Loucy (cell line): ENCODE measurements around the gene ZCWPW1.

Experiments used
- H2AFZ ChIP-seq: fragments of 200-600 bp; sonication (generic); 2 replicates; pipeline ENCODE4 v1.6.0; 2016; ENCODE audit warnings: antibody characterized with exemption, mild to moderate bottlenecking, low read length, moderate library complexity
- H3F3A ChIP-seq: fragments of 200-600 bp; 2 replicates; pipeline ENCODE4 v1.6.0; 2016; ENCODE audit warnings: antibody characterized with exemption, low read depth, mild to moderate bottlenecking
- H3K27me3 ChIP-seq: fragments of 200-600 bp; sonication (generic); 2 replicates; pipeline ENCODE4 v1.6.1; 2014; ENCODE audit warnings: low read length, mild to moderate bottlenecking; ENCODE audit not compliant: insufficient read depth, poor library complexity, severe bottlenecking
- H3K36me3 ChIP-seq: fragments of 200-600 bp; sonication (generic); 2 replicates; pipeline ENCODE4 v1.6.1; 2016; ENCODE audit warnings: low read length; ENCODE audit not compliant: insufficient read depth
- H3K4me1 ChIP-seq: fragments of 200-600 bp; sonication (generic); 2 replicates; pipeline ENCODE4 v1.5.1; 2014; ENCODE audit warnings: low read length, mild to moderate bottlenecking; ENCODE audit not compliant: insufficient read depth, poor library complexity, severe bottlenecking
- H3K4me2 ChIP-seq: fragments of 200-600 bp; sonication (generic); 2 replicates; pipeline ENCODE4 v1.6.0; 2014; ENCODE audit warnings: antibody characterized with exemption, low read length, low read depth, mild to moderate bottlenecking; ENCODE audit not compliant: poor library complexity, severe bottlenecking
- H3K4me3 ChIP-seq: fragments of 200-600 bp; sonication (generic); 2 replicates; pipeline ENCODE4 v1.5.1; 2014; ENCODE audit warnings: low read length, mild to moderate bottlenecking, mixed read lengths; ENCODE audit not compliant: poor library complexity, severe bottlenecking
- H3K79me2 ChIP-seq: fragments of 200-600 bp; sonication (generic); 2 replicates; pipeline ENCODE4 v1.6.1; 2014; ENCODE audit warnings: low read length; ENCODE audit not compliant: insufficient read depth
- H3K9ac ChIP-seq: fragments of 200-600 bp; sonication (generic); 2 replicates; pipeline ENCODE4 v1.6.0; 2014; ENCODE audit warnings: mild to moderate bottlenecking, low read depth, low read length, moderate library complexity; ENCODE audit not compliant: poor library complexity, severe bottlenecking
- H3K9me2 ChIP-seq: fragments of 200-600 bp; sonication (generic); replicated peaks from 2 replicates; pipeline ENCODE4 v1.6.1; 2016; ENCODE audit warnings: low read depth, low read length, mixed read lengths
- H3K9me3 ChIP-seq: fragments of 200-600 bp; sonication (generic); 2 replicates; pipeline ENCODE4 v1.6.1; 2014; ENCODE audit warnings: mild to moderate bottlenecking, antibody characterized with exemption, low read length, low read depth; ENCODE audit not compliant: insufficient read depth
- H4K20me1 ChIP-seq: fragments of 200-600 bp; sonication (generic); 2 replicates; pipeline ENCODE4 v1.6.0; 2014; ENCODE audit warnings: antibody characterized with exemption, low read length, mild to moderate bottlenecking; ENCODE audit not compliant: insufficient read depth, poor library complexity, severe bottlenecking
- EZH2phosphoT487 ChIP-seq: fragments of 200-600 bp; IDR thresholded peaks from 2 replicates; pipeline ENCODE4 v1.6.1; 2018; ENCODE audit warnings: antibody characterized with exemption, mild to moderate bottlenecking, moderate library complexity, borderline replicate concordance
- TF ChIP-seq, protein P1 (sequence below): fragments of 200-600 bp; sonication (generic); conservative IDR thresholded peaks from 2 replicates; pipeline ENCODE4 v1.5.1; 2014; ENCODE audit warnings: mild to moderate bottlenecking, antibody characterized with exemption, low read length

The ZCWPW1 gene

DNA sequence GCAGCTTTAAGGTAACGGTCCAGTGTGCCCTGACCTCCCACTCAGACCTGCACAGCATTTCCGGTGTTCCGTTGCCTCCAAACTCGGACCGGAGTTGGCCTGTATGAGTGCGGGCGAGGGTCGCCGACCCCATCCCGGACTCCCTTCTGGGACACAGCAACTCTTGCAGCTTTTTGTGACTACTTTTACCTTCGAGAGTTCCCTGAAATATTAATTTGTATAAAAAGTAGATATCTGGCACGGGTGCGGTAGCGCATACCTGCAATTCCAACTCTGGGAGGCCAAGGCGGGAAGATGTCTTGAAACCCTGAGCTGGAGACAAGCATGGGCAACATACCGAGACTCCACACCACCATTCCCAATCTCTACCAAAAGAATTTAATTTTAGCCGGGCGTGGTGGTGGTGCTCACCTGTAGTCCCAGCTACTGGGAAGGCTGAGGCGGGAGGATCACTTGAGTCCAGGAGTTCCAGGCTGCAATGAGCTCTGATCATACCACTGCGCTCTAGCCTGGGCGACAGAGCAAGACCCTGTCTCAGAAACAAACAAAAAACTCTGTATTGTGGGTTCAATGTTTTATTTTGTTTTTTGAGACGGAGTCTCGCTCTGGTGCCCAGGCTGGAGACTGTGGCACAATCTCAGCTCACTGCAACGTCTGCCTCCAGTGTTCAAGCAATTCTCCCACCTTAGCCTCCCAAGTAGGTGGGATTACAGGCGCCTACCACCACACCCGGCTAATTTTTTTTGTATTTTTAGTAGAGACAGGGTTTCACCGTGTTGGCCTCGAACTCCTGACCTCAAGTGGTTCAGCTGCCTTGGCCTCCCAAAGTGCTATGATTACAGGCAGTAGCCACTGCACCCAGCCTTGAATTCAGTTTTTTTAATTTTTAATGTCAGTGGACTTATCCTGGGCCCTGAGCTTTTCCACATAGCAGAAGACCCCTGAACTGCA lies 8.9 kb upstream of the ZCWPW1 start:
- Histone ChIP-seq H3K36me3 (peaks cover 25% of the 10 kb centered on the region; the same call in 1 of the 2 replicates), H3K4me2 (peak overlapping the region; percentile 73), H3K9me3 (no peaks in the 10 kb centered on the region), H3K9ac (peak overlapping the region; percentile 96), H3K79me2 (peaks cover 38% of the 10 kb centered on the region), H2AFZ (no peak overlapping the region), H4K20me1 (peaks cover 32% of the 10 kb centered on the region), H3K27me3 (no peaks in the 10 kb centered on the region), H3K9me2 (no peaks in the 10 kb centered on the region), H3K4me1 (peaks cover 27% of the 10 kb centered on the region), H3F3A (0 out of 2 replicates have a peak, but pooled peaks cover 6% of the 10 kb centered on the region), H3K4me3 (peak overlapping the region; percentile 99)
- no peak for TF ChIP-seq EZH2phosphoT487
- TF ChIP-seq, protein P1, sequence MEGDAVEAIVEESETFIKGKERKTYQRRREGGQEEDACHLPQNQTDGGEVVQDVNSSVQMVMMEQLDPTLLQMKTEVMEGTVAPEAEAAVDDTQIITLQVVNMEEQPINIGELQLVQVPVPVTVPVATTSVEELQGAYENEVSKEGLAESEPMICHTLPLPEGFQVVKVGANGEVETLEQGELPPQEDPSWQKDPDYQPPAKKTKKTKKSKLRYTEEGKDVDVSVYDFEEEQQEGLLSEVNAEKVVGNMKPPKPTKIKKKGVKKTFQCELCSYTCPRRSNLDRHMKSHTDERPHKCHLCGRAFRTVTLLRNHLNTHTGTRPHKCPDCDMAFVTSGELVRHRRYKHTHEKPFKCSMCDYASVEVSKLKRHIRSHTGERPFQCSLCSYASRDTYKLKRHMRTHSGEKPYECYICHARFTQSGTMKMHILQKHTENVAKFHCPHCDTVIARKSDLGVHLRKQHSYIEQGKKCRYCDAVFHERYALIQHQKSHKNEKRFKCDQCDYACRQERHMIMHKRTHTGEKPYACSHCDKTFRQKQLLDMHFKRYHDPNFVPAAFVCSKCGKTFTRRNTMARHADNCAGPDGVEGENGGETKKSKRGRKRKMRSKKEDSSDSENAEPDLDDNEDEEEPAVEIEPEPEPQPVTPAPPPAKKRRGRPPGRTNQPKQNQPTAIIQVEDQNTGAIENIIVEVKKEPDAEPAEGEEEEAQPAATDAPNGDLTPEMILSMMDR, result no peak

DNA sequence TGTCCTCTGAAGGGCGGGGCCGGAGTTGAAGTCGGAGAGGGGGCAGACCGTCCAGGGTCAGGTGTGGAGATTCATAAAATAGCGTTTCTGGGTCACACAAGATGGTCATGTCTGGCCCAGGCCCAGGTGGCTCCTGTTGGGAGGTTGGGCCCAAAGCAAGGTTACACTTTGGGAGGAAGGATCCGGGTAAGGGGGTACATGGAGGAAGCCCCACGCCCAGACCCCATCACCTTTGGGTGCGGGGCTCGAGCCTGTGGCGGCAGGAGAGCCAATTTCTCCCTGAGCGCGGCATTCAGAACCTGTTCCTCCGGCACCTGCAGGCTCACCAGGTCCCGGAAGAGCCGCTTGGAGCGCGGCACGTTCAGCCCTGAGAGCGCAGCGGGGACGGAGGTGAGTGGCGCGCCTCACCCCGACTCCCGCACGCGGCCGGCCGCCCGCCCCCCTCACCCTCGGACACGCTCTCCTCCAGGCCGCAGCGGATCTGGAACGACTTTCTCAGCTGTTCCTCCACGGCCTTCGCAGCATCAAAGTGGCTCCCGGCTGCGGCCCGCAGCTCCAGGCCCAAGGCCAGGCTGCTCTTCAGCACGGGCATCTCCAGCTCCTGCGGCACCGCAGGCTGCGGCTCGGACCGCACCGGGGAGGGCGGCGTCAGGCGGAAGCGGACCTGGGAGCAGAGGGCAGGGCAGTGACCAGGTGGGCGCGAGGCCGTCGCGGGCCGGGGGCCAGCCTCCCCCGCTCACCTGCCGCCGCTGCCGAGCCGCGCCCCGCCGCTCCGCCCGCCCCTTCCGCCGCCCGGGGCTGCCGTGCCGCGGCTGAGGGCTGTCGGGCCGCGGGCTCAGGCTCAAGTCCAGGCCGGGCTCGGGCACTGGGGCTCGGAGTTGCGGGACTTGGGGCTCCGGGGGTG lies 7.2 kb upstream of the ZCWPW1 start:
- Histone ChIP-seq H3F3A (0 out of 2 replicates have a peak, but pooled peaks cover 6% of the 10 kb centered on the region), H3K4me1 (peaks cover 45% of the 10 kb centered on the region), H3K79me2 (peaks cover 56% of the 10 kb centered on the region), H2AFZ (no peak overlapping the region), H3K27me3 (no peaks in the 10 kb centered on the region), H3K36me3 (peaks cover 33% of the 10 kb centered on the region; the same call in 1 of the 2 replicates), H3K4me3 (peak overlapping the region; percentile 99), H3K9ac (peak overlapping the region; percentile 96), H3K9me2 (no peaks in the 10 kb centered on the region), H4K20me1 (peaks cover 49% of the 10 kb centered on the region), H3K4me2 (peak overlapping the region; percentile 83), H3K9me3 (no peaks in the 10 kb centered on the region)
- TF ChIP-seq, protein P1, result no peak
- no peak for TF ChIP-seq EZH2phosphoT487

DNA sequence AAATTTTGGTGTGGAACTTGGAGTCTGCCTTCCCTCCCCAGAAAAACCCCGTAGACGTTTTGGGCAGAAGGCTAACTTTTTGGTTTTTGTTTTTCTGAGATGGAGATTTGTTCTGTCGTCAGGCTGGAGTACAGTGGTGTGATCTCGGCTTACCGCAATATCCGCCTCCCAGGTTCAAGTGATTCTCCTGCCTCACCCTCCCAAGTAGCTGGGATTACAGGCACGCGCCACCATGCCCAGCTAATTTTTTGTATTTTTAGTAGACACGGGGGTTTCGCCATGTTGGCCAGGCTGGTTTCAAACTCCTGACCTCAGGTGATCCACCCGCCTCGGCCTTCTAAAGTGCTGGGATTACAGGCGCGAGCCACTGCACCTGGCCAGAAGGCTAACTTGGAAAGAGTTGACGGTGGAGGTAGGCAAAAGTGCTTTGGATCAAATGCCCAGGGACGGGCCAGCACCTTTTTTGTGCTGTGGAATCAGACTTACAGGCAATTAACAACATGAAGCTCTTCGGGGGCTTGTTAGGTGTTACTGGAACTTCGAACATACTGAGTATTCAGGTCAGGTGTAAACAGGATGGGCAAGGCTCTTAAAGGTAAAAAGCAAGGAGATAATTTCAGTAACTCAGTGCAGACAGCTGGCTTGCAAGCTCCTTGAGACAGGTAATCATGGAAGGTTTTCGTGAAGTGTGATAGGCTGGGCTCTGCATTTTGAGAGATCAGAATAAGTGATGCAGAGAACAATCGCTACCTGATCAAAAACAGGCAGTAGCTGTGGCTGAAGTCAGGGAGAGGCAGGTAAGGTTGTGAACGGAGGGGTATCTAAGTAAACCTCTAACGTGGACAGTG lies 6.0 kb upstream of the ZCWPW1 start:
- H3K9me2 ChIP-seq, result no peaks in the 10 kb centered on the region
- H3K4me2 ChIP-seq, result peak overlapping the region; percentile 83
- H3K79me2 ChIP-seq, result peaks cover 66% of the 10 kb centered on the region
- H3K9ac ChIP-seq, result peak overlapping the region; percentile 96
- peaks cover 33% of the 10 kb centered on the region; the same call in 1 of the 2 replicates for H3K36me3 ChIP-seq
- H3F3A ChIP-seq, result 0 out of 2 replicates have a peak, but pooled peaks cover 6% of the 10 kb centered on the region
- peak overlapping the region; percentile 99 for H3K4me3 ChIP-seq
- TF ChIP-seq, protein P1, result no peak
- no peak for TF ChIP-seq EZH2phosphoT487
- H4K20me1 ChIP-seq, result peaks cover 54% of the 10 kb centered on the region
- H3K27me3 ChIP-seq, result no peaks in the 10 kb centered on the region
- peaks cover 49% of the 10 kb centered on the region for H3K4me1 ChIP-seq
- no peak overlapping the region for H2AFZ ChIP-seq
- no peaks in the 10 kb centered on the region for H3K9me3 ChIP-seq
